ENCODE data around the gene ISYNA1. TPM values are rescaled to one million over a fixed set of nuclear protein-coding genes. Genes with fewer than 3 reads are reported as not detected.

Gene ISYNA1
- total and polyA plus RNA-seq, 2 donors (not counting 3 experiments of a cell fraction or from before 2014, with no cell fraction given), result 69.0 to 70.2 TPM

GRCh38 chr19:18473706-18474087 lies 35.8 kb upstream of the ISYNA1 start:
- POLR2A ChIA-PET, result no interaction called here
- Histone ChIP-seq H2AFZ (ENCODE audit: low read depth, low read length) (no peak overlapping the region), H3K4me1 (ENCODE audit: control insufficient read depth, extremely low read depth, insufficient read depth, low read length) (peaks cover 1% of the 10 kb centered on the region), H3K27ac (ENCODE audit: insufficient read depth, low read depth, low read length) (no peak overlapping the region), H4K20me1 (replicated peaks; ENCODE audit: control insufficient read depth, extremely low read depth, insufficient read depth, low read length) (no peaks in the 10 kb centered on the region), H3K79me2 (ENCODE audit: control insufficient read depth, insufficient read depth, low read length) (peaks cover 24% of the 10 kb centered on the region), H3K36me3 (ENCODE audit: control insufficient read depth in 2 of 2, extremely low read depth in 1 of 2, insufficient read depth in 2 of 2, low read length in 2 of 2) (peaks cover 0 to 14% of the 10 kb centered on the region in 2 experiments), H3K9me3 (replicated peaks; ENCODE audit: control insufficient read depth, insufficient read depth, low read length) (no peaks in the 10 kb centered on the region), H3K4me3 (replicated peaks in 1 of 3; ENCODE audit: insufficient read depth in 1 of 3, low read depth in 1 of 3, low read length in 3 of 3) (no peak overlapping the region), H3K9ac (replicated peaks; ENCODE audit: extremely low read depth, insufficient read depth, low read length) (no peak overlapping the region), H3K27me3 (ENCODE audit: control insufficient read depth in 2 of 2, insufficient read depth in 2 of 2, low read length in 2 of 2) (no peaks in the 10 kb centered on the region), H3K4me2 (ENCODE audit: insufficient read depth, low read length) (no peak overlapping the region), H3K9me1 (replicated peaks; ENCODE audit: control insufficient read depth, extremely low read depth, insufficient read depth, low read length) (no peaks in the 10 kb centered on the region)
- DNase-seq (ENCODE audit: low read depth, low spot score), result no peak
- intact Hi-C loops (cut with micrococcal nuclease), result loop anchor here (5.0 kb wide), 1 partner anchor 99 kb away; the partner anchor contains the start of gene UBA52
- TF ChIP-seq FOS (IDR thresholded peaks at IDR 0.05; ENCODE audit: borderline replicate concordance, insufficient read depth, low read length), result no peak
- CTCF ChIA-PET, result interaction anchor here (1.0 to 4.3 kb wide), 3 partner anchors 11 to 47 kb away, joined by 3 to 20 read pairs (median 5); no protein-coding TSS in a partner anchor
- FAIRE-seq, result no peak
- BruUV-seq (replicated peaks), result no TSS peak
- dilution Hi-C loops (cut with MboI; ENCODE audit: extremely low pct_ligation_motif_present, low sequenced_read_pairs), result no loop called here

GRCh38 chr19:18473003-18473705 lies 35.2 kb upstream of the ISYNA1 start:
- intact Hi-C loops (cut with micrococcal nuclease), result loop anchor here (5.0 kb wide), 1 partner anchor 99 kb away; the partner anchor contains the start of gene UBA52
- H3K4me2 ChIP-seq (ENCODE audit: insufficient read depth, low read length), result no peak overlapping the region
- dilution Hi-C loops (cut with MboI; ENCODE audit: extremely low pct_ligation_motif_present, low sequenced_read_pairs), result no loop called here

More at GRCh38 chr19:18473003-18473705, 35.2 kb upstream of the ISYNA1 start:
- Histone ChIP-seq H3K4me3 (replicated peaks in 1 of 3; ENCODE audit: insufficient read depth in 1 of 3, low read depth in 1 of 3, low read length in 3 of 3) (no peak overlapping the region), H3K27ac (ENCODE audit: insufficient read depth, low read depth, low read length) (no peak overlapping the region), H3K79me2 (ENCODE audit: control insufficient read depth, insufficient read depth, low read length) (peaks cover 21% of the 10 kb centered on the region), H3K9me1 (replicated peaks; ENCODE audit: control insufficient read depth, extremely low read depth, insufficient read depth, low read length) (no peaks in the 10 kb centered on the region), H3K9ac (replicated peaks; ENCODE audit: extremely low read depth, insufficient read depth, low read length) (no peak overlapping the region), H3K9me3 (replicated peaks; ENCODE audit: control insufficient read depth, insufficient read depth, low read length) (no peaks in the 10 kb centered on the region), H3K36me3 (ENCODE audit: control insufficient read depth in 2 of 2, extremely low read depth in 1 of 2, insufficient read depth in 2 of 2, low read length in 2 of 2) (peaks cover 0 to 15% of the 10 kb centered on the region in 2 experiments), H3K4me1 (ENCODE audit: control insufficient read depth, extremely low read depth, insufficient read depth, low read length) (no peaks in the 10 kb centered on the region), H4K20me1 (replicated peaks; ENCODE audit: control insufficient read depth, extremely low read depth, insufficient read depth, low read length) (no peaks in the 10 kb centered on the region), H2AFZ (ENCODE audit: low read depth, low read length) (no peak overlapping the region), H3K27me3 (ENCODE audit: control insufficient read depth in 2 of 2, insufficient read depth in 2 of 2, low read length in 2 of 2) (no peaks in the 10 kb centered on the region)
- FAIRE-seq (no peak), DNase-seq (ENCODE audit: low read depth, low spot score) (no peak)
- TF ChIP-seq FOS (IDR thresholded peaks at IDR 0.05; ENCODE audit: borderline replicate concordance, insufficient read depth, low read length) (no peak), POLR2AphosphoS5 (IDR thresholded peaks at IDR 0.05; ENCODE audit: insufficient read depth, low read depth, low read length) (no peak), JUN (IDR thresholded peaks at IDR 0.05; ENCODE audit: borderline replicate concordance, insufficient read depth, insufficient read length, low read depth) (no peak), EZH2 (IDR thresholded peaks at IDR 0.05; ENCODE audit: borderline replicate concordance, low read depth, low read length, severe bottlenecking) (no peak), POLR2A (IDR thresholded peaks at IDR 0.05; ENCODE audit: low read depth, low read length) (no peak), CTCF (IDR thresholded peaks at IDR 0.05; ENCODE audit: extremely low read depth in 1 of 2, insufficient read depth in 1 of 2, low read depth in 1 of 2, low read length in 2 of 2) (no peak), MYC (IDR thresholded peaks at IDR 0.05; ENCODE audit: low read depth, low read length) (no peak), MAX (IDR thresholded peaks at IDR 0.05; ENCODE audit: insufficient read depth, insufficient read length) (no peak), GATA2 (IDR thresholded peaks at IDR 0.05; ENCODE audit: insufficient read depth, insufficient read length, low read depth, low read length) (no peak)
- BruUV-seq (replicated peaks), result no TSS peak
- ChIA-PET CTCF (interaction anchor here (0.6 to 4.3 kb wide), 4 partner anchors 11 to 79 kb away, joined by 3 to 20 read pairs (median 6); no protein-coding TSS in a partner anchor), POLR2A (no interaction called here)
